Chondrocyte (in vitro differentiated cells): Measurements from ENCODE around the gene COA1. TPM values are rescaled to one million over a fixed set of nuclear protein-coding genes. Genes with fewer than 3 reads are reported as not detected.

Source experiments
- DNase-seq: peaks from one replicate; pipeline ENCODE4 v3.0.0; 2021; ENCODE audit warnings: mixed read lengths, low spot score
- H3K27ac Mint-ChIP-seq: one replicate; pipeline ENCODE4 v1.8.0; 2021; ENCODE audit warnings: mild to moderate bottlenecking, moderate library complexity, mixed read lengths; ENCODE audit not compliant: unreplicated experiment
- H3K27me3 Mint-ChIP-seq: 2 replicates; pipeline ENCODE4 v1.8.0; 2021; ENCODE audit warnings: low read depth, mixed read lengths
- H3K36me3 Mint-ChIP-seq: 2 replicates; pipeline ENCODE4 v1.8.0; 2021; ENCODE audit warnings: low read depth, mixed read lengths
- H3K4me1 Mint-ChIP-seq: 2 replicates; pipeline ENCODE4 v1.8.0; 2021; ENCODE audit warnings: low read depth, mild to moderate bottlenecking, mixed read lengths
- H3K4me3 Mint-ChIP-seq: one replicate; pipeline ENCODE4 v1.8.0; 2021; ENCODE audit warnings: mild to moderate bottlenecking, moderate library complexity, mixed read lengths; ENCODE audit not compliant: unreplicated experiment
- H3K9me3 Mint-ChIP-seq: 2 replicates; pipeline ENCODE4 v1.8.0; 2021; ENCODE audit warnings: low read depth, mixed read lengths
- total RNA-seq: library from RNA; stranded (reverse); gene quantifications from 3 replicates; pipeline ENCODE4 v1.2.1, GENCODE V29; 2021
- TF ChIP-seq, protein P1 (sequence below): fragments of 200-600 bp; sonication (generic); IDR thresholded peaks from 2 replicates; pipeline ENCODE4 v1.5.0; 2021; ENCODE audit warnings: antibody characterized with exemption, mild to moderate bottlenecking, moderate library complexity

COA1 gene
- total RNA-seq, 1 donor from 2014 or later: 33.5 TPM

DNA sequence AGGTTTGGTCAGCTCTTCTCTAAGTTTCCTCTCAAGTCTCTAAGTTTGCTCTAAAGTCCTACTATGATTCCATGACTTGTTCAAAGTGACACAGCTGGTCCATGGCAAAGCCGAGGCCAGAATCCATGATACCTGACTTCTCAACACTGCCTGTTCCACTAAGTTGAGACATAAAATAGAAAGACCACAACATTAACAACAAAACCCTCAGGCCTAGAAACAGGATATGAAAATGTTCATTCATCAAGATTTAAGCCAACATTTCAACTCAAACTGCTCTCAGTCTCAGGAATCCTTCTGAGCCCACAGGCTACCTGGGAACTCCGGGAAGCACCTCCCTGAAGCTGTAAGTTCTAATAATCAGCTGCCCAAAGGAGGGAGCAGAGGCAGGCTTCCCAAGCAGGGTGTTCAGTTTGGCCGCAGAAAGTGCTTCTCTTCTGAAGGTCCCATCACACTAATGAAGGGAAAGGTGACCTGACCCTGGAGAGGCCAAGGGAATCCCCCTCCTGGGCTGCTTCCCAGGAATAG lies 83.6 kb downstream of the COA1 start:
- H3K4me3 Mint-ChIP-seq: no peak overlapping the region
- TF ChIP-seq, protein P1, sequence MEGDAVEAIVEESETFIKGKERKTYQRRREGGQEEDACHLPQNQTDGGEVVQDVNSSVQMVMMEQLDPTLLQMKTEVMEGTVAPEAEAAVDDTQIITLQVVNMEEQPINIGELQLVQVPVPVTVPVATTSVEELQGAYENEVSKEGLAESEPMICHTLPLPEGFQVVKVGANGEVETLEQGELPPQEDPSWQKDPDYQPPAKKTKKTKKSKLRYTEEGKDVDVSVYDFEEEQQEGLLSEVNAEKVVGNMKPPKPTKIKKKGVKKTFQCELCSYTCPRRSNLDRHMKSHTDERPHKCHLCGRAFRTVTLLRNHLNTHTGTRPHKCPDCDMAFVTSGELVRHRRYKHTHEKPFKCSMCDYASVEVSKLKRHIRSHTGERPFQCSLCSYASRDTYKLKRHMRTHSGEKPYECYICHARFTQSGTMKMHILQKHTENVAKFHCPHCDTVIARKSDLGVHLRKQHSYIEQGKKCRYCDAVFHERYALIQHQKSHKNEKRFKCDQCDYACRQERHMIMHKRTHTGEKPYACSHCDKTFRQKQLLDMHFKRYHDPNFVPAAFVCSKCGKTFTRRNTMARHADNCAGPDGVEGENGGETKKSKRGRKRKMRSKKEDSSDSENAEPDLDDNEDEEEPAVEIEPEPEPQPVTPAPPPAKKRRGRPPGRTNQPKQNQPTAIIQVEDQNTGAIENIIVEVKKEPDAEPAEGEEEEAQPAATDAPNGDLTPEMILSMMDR: no peak
- H3K9me3 Mint-ChIP-seq: no peaks in the 10 kb centered on the region
- H3K36me3 Mint-ChIP-seq: peaks cover 21% of the 10 kb centered on the region
- H3K4me1 Mint-ChIP-seq: peaks cover 64% of the 10 kb centered on the region
- peak overlapping the region; percentile 96 for H3K27ac Mint-ChIP-seq
- no peak for DNase-seq
- no peaks in the 10 kb centered on the region for H3K27me3 Mint-ChIP-seq

DNA sequence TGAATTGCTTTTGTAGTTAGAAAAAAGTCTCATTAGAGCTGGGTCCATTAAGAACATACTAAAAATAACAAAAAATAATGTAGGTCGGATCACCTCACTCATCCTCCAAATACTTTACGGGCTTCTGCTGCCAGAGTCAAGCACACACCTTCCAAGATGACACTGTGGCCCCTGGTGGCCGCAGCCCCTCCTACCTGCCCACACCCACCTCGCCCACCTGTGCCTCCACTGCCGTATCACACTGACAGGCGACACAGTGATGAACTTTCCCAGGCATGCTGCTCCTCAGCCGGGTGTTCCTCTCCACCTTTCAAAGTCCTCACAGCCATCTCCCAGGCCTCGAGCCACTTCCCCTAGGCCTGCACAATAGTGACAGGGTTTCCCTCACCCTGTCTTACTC lies 85.5 kb downstream of the COA1 start:
- no peak for DNase-seq
- H3K36me3 Mint-ChIP-seq: peaks cover 22% of the 10 kb centered on the region
- H3K4me3 Mint-ChIP-seq: no peak overlapping the region
- peaks cover 64% of the 10 kb centered on the region for H3K4me1 Mint-ChIP-seq
- no peaks in the 10 kb centered on the region for H3K9me3 Mint-ChIP-seq
- no peak overlapping the region for H3K27ac Mint-ChIP-seq
- TF ChIP-seq, protein P1: no peak
- no peaks in the 10 kb centered on the region for H3K27me3 Mint-ChIP-seq

DNA sequence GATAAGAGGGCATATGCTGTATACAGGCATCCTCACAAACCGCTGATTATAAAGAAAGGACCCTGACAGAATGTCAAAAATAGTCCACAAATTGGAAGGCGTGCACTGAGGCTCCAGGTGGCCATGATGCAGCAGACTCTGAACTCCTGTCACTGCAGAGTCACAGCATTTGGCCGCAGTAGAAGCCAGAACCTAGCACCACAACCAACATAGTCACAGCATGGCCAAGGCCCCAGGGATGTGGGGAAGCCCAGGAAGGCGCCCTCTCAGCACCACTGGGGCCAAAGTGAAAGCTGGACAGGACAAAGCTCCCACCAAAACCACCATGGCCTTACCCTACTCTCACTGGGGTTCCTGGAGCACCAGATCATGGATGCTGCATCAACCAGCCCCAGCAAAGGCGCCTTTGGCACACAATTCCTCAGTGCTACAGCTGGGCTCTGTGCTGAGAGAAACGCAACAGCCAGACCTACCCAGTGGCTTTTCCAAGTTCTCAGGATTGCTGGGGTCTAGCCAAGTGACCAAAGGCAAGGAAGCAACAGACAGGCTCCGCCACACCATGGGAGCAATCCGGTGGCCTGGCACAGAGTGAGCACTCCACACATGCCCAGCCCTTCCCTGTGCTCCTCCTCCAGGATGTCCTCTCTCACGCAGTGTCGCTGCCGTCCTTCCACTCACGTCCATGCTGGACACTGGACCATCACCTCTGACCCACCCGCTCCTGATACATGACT lies 86.3 kb downstream of the COA1 start:
- TF ChIP-seq, protein P1: no peak
- Mint-ChIP-seq H3K27me3 (no peaks in the 10 kb centered on the region), H3K4me3 (no peak overlapping the region), H3K36me3 (peaks cover 22% of the 10 kb centered on the region), H3K27ac (no peak overlapping the region), H3K4me1 (peaks cover 59% of the 10 kb centered on the region), H3K9me3 (no peaks in the 10 kb centered on the region)
- DNase-seq: no peak

DNA sequence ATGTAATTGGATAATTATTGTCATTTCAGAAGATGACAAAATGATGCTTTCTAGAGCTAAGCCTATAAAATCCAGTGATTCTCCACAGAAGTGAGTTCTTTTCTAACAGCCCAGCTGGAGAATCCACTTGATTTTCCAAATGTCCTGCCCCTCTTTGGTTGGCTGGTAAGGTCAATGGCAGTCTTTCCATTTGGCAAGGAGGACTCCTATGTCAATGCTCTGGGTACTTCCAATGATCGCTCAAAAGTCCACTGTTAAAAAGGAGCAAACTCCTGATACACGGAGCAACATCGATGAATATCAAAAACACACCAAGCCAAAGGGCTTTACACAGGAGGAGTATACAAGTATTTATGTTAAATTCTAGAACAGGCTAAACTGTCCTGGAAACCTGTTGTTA lies 88.6 kb downstream of the COA1 start:
- Mint-ChIP-seq H3K27me3 (no peaks in the 10 kb centered on the region), H3K4me1 (peaks cover 59% of the 10 kb centered on the region), H3K9me3 (no peaks in the 10 kb centered on the region), H3K27ac (peak overlapping the region; percentile 96), H3K4me3 (no peak overlapping the region), H3K36me3 (peaks cover 22% of the 10 kb centered on the region)
- TF ChIP-seq, protein P1: no peak
- no peak for DNase-seq

DNA sequence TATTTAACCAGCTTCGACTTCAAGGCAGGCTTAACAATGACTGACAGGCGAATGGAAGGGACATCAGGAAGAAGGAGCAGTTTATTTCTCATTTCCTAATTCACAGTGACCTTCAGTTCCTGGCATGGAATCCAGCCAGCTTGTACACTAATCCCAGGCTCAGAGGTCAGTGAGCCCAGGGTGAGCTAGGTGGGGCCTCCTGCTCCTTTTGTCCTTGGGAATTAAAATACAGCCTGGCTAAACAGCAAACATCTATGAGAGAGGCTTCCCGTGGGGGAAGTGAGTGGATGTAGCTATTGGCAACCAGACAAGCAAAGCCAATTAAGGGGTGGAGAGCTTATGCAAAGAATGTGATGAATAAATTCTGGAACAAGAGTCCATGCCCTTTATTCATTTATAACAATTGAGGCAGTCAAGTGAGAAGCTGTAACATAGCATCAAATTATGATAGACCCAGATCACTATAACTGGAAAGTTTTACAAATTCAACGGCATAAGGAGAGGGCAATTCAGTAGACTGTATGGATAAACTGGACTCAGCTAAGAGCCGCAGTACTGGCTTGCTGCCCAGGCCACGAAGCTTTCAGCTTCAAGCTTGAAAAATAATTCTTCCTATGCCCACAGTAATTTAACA lies 89.3 kb downstream of the COA1 start:
- TF ChIP-seq, protein P1: no peak
- H3K9me3 Mint-ChIP-seq: no peaks in the 10 kb centered on the region
- peaks cover 59% of the 10 kb centered on the region for H3K4me1 Mint-ChIP-seq
- H3K36me3 Mint-ChIP-seq: peaks cover 21% of the 10 kb centered on the region
- DNase-seq: no peak
- peak overlapping the region; percentile 0 for H3K4me3 Mint-ChIP-seq
- peak overlapping the region; percentile 96 for H3K27ac Mint-ChIP-seq
- H3K27me3 Mint-ChIP-seq: no peaks in the 10 kb centered on the region
